Breast epithelium (tissue), 4 donors: ENCODE results near the gene MYRF. TPM values are rescaled to one million over a fixed set of nuclear protein-coding genes. Genes with fewer than 3 reads are reported as not detected.
A peak's percentile ranks its signal among the peaks of the same experiment; 100 is the strongest.

Experiments used
- DNase-seq, 2 donors: peaks; one replicate each; pipeline ENCODE4 v3.0.0-alpha.2; 2019; ENCODE audit warnings: low spot score in 2 of 2
- H3K27ac ChIP-seq, 2 donors: fragments of 200-600 bp; sonication (generic) in 1 of 2; one replicate each; pipeline ENCODE4 v1.5.1; 2016 to 2019; ENCODE audit warnings: mild to moderate bottlenecking in 1 of 2
- H3K27me3 ChIP-seq, 2 donors: fragments of 200-600 bp; sonication (generic) in 1 of 2; one replicate each; pipeline versions ENCODE4 v1.5.1 to v1.6.0; 2017 to 2019; ENCODE audit warnings: control low read depth in 1 of 2, mild to moderate bottlenecking in 1 of 2
- H3K36me3 ChIP-seq: fragments of 200-600 bp; one replicate; pipeline ENCODE4 v1.5.1; 2019
- H3K4me1 ChIP-seq, 2 donors: fragments of 200-600 bp; sonication (generic); one replicate each; pipeline ENCODE4 v1.5.1; 2016 to 2019; ENCODE audit warnings: control low read depth in 1 of 2
- H3K4me3 ChIP-seq, 3 donors: fragments of 200-600 bp; sonication (generic); 1 replicate in 2 of 3; 2 replicates in 1 of 3; pipeline ENCODE4 v1.5.1; 2016 to 2019; ENCODE audit warnings: mild to moderate bottlenecking in 3 of 3, moderate library complexity in 2 of 3
- H3K9me3 ChIP-seq, 2 donors: fragments of 200-600 bp; sonication (generic) in 1 of 2; one replicate each; pipeline ENCODE4 v1.5.1; 2016 to 2019; ENCODE audit warnings: control low read depth in 1 of 2
- CTCF ChIP-seq, 3 donors: fragments of 450-650 bp; IDR thresholded peaks; one replicate each; pipeline ENCODE4 v1.5.1; 2016 to 2017; ENCODE audit warnings: antibody characterized with exemption in 3 of 3, mild to moderate bottlenecking in 3 of 3, moderate library complexity in 3 of 3
- POLR2A ChIP-seq: fragments of 450-650 bp; IDR thresholded peaks from one replicate; pipeline ENCODE4 v1.6.1; 2016; ENCODE audit warnings: antibody characterized with exemption, mild to moderate bottlenecking, moderate library complexity
- POLR2AphosphoS5 ChIP-seq, 3 donors: sonication (generic); formaldehyde crosslinking; IDR thresholded peaks; one replicate each; pipeline ENCODE4 v1.6.1; 2017; ENCODE audit warnings: antibody characterized with exemption in 3 of 3
- intact Hi-C: fragments of 100-400 bp; cut with DNase I; formaldehyde crosslinking; loops from one replicate; pipeline ENCODE4 v1.15.1; 2023; ENCODE audit warnings: low total_unique reads
- total RNA-seq, 3 donors: library from RNA; depleted of rRNA; stranded (reverse); fragments of >200 nt; gene quantifications; one replicate each; pipeline ENCODE4 v1.1.0, GENCODE V29; 2016

MYRF gene
- total RNA-seq, 3 donors from 2014 or later = 0.32 to 6.9 (median 0.66) TPM

- TF ChIP-seq POLR2AphosphoS5 (IDR thresholded peaks at IDR 0.05) = no peak
- TF ChIP-seq POLR2A = no peak
- TF ChIP-seq CTCF (IDR thresholded peaks at IDR 0.05) = no peak
- no peaks in the 10 kb centered on the region for H3K27me3 ChIP-seq
- no peaks in the 10 kb centered on the region for H3K9me3 ChIP-seq
- H3K36me3 ChIP-seq = no peaks in the 10 kb centered on the region
- H3K27ac ChIP-seq = peak overlapping the region; percentile 78 to 98
- intact Hi-C loops = loop anchor here (10.0 kb wide), 1 partner anchor 70 kb away; no protein-coding TSS in a partner anchor
- peaks cover 0 to 6% of the 10 kb centered on the region in 2 donors for H3K4me1 ChIP-seq
- DNase-seq = no peak
- peak overlapping the region; percentile 67 to 92 (median 69) for H3K4me3 ChIP-seq
Observed at GRCh38 chr11:61814247-61814957, 62.0 kb downstream of the MYRF start.

- Histone ChIP-seq H3K27ac (peak overlapping the region; percentile 78 to 98), H3K9me3 (no peaks in the 10 kb centered on the region), H3K4me1 (peaks cover 0 to 6% of the 10 kb centered on the region in 2 donors), H3K27me3 (no peaks in the 10 kb centered on the region), H3K36me3 (no peaks in the 10 kb centered on the region), H3K4me3 (peak overlapping the region; percentile 67 to 92 (median 69))
- peak; percentile 65 to 88 for DNase-seq
- TF ChIP-seq CTCF (IDR thresholded peaks at IDR 0.05) = no peak
- peak; percentile 87 for TF ChIP-seq POLR2A
- peak; percentile 73 to 90 (median 89) for TF ChIP-seq POLR2AphosphoS5 (IDR thresholded peaks at IDR 0.05)
- intact Hi-C loops = loop anchor here (5.0 to 10.0 kb wide), 2 partner anchors 70 to 862 kb away; partner anchors contain the start of gene UBXN1
Observed at GRCh38 chr11:61814958-61815789, 62.7 kb downstream of the MYRF start.

- H3K36me3 ChIP-seq = no peaks in the 10 kb centered on the region
- peak overlapping the region; percentile 67 to 92 (median 69) for H3K4me3 ChIP-seq
- H3K4me1 ChIP-seq = peaks cover 0 to 6% of the 10 kb centered on the region in 2 donors
- H3K27ac ChIP-seq = peak overlapping the region; percentile 78 to 98
- TF ChIP-seq CTCF (IDR thresholded peaks at IDR 0.05) = no peak
- no peak for TF ChIP-seq POLR2AphosphoS5 (IDR thresholded peaks at IDR 0.05)
- TF ChIP-seq POLR2A = peak; percentile 11
- H3K27me3 ChIP-seq = no peaks in the 10 kb centered on the region
- intact Hi-C loops = loop anchor here (2.0 to 10.0 kb wide), 3 partner anchors 69 to 861 kb away; partner anchors contain the start of gene UBXN1
- no peaks in the 10 kb centered on the region for H3K9me3 ChIP-seq
- DNase-seq = peak in 1 of 2 donors; percentile 32
Observed at GRCh38 chr11:61815790-61816735, 63.6 kb downstream of the MYRF start.

GRCh38 chr11:61816736-61817455 is 64.5 kb downstream of the MYRF start, which contains the start of gene FADS1:
FADS1 (minus strand) TSS chr11:61817003; CDS start chr11:61816929, 74 bp downstream.
- Histone ChIP-seq H3K36me3 (no peaks in the 10 kb centered on the region), H3K4me1 (peaks cover 0 to 6% of the 10 kb centered on the region in 2 donors), H3K27ac (peak within 1 kb of the TSS; percentile 78 to 98), H3K27me3 (no peaks in the 10 kb centered on the region), H3K9me3 (no peaks in the 10 kb centered on the region), H3K4me3 (peak within 1 kb of the TSS; percentile 67 to 92 (median 69))
- peak in 1 of 2 donors; percentile 39 for DNase-seq
- intact Hi-C loops = loop anchor here (2.0 to 10.0 kb wide), 3 partner anchors 68 to 860 kb away; partner anchors contain the start of gene UBXN1
- TF ChIP-seq CTCF (IDR thresholded peaks at IDR 0.05) = peak in 1 of 3 donors; percentile 15
- no peak for TF ChIP-seq POLR2A
- peak in 2 of 3 donors; percentile 4 to 53 for TF ChIP-seq POLR2AphosphoS5 (IDR thresholded peaks at IDR 0.05)
